ENCODE measurements around the gene TMC6.
"Not testable (repeated sequence)": the region's sequence is repeated elsewhere in the genome, so short reads cannot be mapped to it uniquely, and the experiment has no call there.

TMC6 gene

DNA sequence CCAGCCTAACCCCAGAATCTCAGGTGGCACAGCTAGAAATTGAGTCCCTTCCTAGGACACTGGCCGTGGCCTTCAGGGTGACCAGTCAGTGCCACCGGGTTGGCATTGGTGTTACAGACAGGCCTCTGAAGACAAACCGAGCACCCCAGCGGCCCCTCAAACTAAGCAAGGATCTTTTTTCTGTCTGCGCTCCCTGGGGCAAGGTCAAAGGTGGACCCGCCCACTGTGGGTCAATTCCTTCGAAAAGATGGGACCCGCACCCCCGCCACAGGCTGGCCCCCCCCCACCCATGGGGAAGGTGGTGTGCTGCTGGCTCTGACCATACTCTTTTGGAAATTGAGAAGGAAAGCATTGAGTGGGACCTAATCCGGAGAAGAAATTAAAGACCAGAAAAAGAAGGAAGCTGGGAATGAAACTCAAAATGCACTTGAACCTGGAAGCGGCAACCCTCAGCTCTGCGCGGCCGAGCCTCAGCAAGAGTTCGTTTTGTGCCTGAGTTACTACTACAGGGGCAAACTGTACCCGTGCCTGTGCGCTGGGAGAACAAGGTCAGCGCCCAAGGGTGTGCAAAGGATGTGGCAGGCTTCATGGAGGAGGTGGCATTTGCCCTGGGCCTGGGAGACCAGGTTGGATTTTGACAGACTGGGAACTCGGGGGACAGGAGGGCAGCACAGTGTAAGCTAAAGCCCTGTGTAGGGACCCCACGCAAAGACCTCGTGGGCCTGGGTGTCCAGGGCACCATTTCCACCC lies 20.4 kb downstream of the TMC6 start:
- DNase-seq = no peak

- DNase-seq = no peak
Observed at GRCh38 chr17:78107457-78107856, 21.1 kb downstream of the TMC6 start.

GRCh38 chr17:78106211-78106610 lies 22.3 kb downstream of the TMC6 start:
- no peak for DNase-seq

DNA sequence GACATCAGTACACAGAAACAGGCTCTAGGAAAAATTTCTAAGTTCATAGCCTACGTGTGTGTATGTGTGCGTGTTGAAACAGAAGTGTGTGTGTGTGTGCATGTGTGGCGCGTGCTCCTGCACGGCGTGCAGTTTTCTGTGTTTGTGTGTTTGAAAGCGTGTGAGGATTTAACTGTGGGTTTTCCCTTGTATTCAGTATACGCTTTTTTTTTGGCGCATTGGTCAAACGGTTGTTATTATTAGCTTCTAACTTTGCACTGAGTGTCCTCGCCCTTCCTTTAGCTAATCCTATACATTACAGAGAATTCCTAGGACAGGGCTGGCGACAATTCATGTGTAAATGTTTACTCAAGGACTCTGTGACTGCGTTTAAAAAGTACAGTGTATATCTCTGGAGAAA lies 23.0 kb downstream of the TMC6 start:
- no peak for DNase-seq

DNA sequence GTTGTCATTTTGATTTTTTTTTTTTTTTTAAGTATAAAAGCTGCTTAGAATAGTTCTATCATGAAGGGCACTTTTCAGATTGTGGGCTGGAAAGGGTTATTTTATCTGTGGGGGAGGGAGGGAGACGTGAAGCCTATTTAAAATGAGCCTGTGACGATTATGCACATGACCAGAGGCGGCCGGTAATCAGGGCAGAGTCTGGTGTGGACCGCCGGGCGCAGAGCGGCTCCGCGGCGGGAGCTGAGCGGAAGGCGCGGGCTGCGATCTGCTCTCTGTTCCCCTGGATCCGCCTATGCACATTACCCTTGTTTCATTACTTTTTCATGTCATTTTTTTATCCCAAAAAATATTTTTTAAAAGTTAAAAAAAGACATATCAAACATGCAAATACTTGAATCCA lies 23.5 kb downstream of the TMC6 start:
- no peak for DNase-seq

DNA sequence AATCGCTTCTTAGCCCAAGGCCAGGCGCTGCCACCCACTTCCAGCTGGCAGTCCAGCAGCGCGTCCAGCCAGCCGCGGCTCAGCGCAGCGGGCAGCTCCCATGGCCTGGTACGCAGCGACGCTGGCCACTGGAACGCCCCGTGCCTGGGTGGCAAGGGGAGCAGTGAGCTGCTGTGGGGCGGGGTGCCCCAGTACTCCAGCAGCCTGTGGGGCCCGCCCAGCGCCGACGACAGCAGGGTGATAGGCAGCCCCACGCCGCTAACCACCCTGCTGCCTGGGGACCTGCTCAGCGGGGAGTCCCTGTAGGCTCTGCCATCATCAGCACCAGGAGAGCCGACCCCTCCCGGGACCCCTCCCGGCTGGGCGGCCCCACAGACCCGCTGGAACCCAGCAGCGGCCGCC lies 24.0 kb downstream of the TMC6 start:
- no peak for DNase-seq

DNA sequence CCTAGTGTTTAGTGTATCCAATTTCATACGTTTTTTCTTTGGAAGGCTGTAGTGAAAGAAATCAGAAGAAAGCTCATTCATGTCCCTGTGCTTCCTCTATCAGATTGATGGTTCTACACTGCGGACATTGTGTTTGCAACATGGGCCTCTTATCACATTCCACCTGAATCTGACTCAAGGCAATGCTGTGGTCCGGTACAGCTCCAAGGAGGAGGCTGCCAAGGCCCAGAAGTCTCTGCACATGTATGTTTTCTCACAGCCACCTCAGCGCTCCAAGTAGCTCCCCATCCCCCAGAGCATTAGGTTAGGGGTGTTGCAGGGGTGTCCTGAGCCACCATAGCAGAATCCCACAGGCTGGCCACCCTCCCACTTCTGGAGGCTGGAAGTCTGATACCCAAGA lies 25.2 kb downstream of the TMC6 start:
- no peak for DNase-seq

DNA sequence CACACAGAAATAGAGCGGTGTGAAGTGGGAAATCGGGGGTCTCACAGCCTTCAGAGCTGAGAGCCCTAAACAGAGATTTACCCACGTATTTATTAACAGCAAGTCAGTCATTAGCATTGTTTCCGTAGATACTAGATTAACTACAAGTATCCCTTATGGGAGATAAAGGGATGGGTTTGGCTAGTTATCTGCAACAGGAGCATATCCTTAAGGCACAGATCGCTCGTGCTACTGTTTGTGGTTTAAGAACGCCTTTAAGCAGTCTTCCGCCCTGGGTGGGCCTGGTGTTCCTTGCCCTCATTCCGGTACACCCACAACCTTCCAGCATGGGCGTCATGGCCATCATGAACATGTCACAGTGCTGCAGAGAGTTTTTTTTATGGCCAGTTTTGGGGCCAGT lies 27.0 kb downstream of the TMC6 start:
- no peak for DNase-seq

- DNase-seq = no peak
Observed at GRCh38 chr17:78101112-78101511, 27.4 kb downstream of the TMC6 start.

GRCh38 chr17:78096093-78096492 lies 32.5 kb downstream of the TMC6 start:
- DNase-seq = no peak

DNA sequence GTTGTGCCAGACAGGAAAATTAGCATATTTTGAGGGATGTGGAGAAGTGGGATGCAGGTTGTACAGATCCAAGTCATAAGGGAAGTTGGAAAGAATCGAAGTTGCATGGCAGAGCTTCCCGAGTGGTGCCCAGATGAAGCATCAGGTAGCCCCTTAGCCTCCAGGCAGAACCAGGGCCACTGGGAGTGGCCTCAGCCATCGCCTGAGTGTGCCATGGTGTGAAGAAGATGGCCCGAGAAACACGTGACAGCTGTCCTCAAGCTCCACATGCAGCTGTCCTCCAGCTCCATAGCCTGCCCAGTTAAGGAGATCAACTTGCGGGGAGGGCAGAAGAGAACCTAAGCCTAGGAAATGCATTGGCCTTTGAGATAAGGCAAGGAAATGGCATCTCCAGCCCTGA lies 33.5 kb downstream of the TMC6 start:
- no peak for DNase-seq

GRCh38 chr17:78092794-78093324 lies 35.7 kb downstream of the TMC6 start:
- DNase-seq = no peak

DNA sequence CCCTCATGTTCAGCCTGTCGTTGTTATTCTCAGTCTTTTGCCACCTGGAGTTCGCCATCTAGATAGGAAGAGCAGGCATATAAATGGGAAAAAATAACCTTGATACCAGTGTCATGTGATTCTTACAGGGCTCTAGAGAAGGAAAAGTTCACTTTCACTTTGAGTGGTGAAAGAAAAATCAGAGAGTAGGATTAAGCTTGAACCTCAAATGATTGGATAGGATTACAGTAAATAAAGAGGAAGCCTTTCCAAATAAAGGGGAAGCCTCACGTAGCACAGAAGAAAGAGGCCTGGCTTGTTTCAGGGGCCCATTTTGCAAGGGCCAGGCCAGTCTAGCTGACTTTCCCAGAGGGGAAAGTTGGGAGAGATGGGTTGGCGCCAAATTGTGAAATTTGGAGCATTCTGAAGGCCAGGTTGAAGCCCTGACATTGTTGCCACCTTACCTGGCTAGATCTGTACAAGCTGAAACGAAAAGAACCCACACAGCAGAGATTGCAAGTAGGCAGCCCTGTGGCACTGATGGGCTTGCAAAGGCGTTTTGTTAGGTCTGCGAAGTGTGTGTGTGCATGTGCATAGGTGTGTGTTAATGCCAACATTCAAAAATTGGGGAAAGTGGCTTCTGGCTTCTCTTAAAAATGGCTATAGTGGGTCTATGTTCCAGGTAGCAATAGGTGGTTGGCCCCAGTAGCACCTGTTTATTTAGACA lies 38.8 kb downstream of the TMC6 start:
- no peak for DNase-seq

DNA sequence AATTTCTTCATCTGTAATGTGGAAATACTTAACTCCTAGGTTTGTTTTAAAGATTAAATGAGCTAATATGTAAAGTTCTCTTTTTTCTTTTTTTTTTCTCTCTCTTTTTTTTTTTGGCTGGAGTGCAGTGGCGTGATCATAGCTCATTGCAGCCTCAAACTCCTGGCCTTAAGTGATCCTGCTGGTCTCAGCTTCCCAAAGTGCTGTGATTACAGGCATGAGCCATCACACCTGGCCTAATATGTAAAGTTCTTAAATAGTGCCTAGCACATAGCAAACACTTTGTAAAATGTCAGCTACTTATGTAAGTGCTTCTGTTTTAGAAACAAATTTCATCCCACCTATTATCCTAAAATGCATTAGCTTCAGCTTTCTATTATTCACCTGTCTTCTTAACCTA lies 40.0 kb downstream of the TMC6 start:
- no peak for DNase-seq

DNA sequence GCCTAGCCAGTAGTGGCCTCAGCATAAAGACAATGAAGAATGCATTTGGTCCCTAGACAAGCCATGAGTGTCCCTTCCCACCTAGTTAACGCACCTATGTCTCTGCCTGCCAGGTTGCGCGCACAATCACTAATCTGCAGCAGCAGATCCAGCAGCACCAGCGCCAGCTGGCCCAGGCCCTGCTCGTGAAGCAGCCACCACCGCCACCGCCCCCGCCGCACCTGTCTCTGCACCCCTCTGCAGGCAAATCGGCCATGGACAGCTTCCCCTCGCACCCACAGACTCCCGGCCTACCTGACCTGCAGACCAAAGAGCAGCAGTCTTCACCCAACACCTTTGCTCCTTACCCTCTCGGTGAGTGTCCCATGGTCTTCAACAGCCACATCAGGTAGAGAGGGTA lies 41.8 kb downstream of the TMC6 start:
- no peak for DNase-seq

GRCh38 chr17:78082988-78083387 lies 45.6 kb downstream of the TMC6 start:
- no peak for DNase-seq

- DNase-seq = not testable (repeated sequence)
Observed at GRCh38 chr17:78082355-78082872, 46.1 kb downstream of the TMC6 start.

DNA sequence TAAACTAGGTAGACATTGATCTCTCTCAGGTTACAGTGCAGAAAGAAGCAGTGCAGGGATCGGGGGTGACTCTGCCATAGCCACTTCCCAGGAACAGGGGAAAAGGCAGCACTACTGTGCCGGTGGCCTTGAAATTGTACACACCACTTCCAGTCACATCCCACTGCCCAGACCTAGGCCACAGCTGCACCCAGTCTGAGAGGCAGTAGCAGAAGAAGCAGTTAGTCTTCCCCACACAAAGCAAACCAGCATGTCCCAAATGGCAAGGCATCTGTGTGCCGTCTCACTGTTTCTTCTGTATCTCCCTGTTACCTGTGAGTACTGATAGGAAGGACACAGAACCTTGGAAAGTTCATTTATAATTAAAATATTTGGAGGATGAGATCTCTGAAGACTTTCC lies 47.0 kb downstream of the TMC6 start:
- no peak for DNase-seq

GRCh38 chr17:78079253-78079652 lies 49.3 kb downstream of the TMC6 start:
- DNase-seq = no peak

DNA sequence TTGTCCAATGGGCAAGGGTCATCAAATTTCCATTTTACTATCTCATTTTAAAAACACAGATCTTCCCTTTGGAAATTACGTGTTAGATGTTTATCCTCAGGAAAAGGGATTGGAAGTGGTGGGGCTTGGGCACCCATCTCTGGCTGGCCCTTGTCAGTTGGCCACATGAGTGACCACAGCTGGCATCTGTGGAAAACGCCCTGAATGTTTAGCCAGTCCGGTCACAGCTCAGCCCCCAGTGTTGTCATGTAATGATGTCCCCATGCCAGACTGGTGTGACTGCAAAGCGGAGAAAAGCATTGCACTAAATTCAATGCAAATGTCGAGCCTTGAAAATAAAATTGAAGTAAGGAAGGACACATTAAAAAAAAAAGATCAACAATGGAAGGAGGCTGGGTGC lies 53.0 kb downstream of the TMC6 start:
- no peak for DNase-seq

DNA sequence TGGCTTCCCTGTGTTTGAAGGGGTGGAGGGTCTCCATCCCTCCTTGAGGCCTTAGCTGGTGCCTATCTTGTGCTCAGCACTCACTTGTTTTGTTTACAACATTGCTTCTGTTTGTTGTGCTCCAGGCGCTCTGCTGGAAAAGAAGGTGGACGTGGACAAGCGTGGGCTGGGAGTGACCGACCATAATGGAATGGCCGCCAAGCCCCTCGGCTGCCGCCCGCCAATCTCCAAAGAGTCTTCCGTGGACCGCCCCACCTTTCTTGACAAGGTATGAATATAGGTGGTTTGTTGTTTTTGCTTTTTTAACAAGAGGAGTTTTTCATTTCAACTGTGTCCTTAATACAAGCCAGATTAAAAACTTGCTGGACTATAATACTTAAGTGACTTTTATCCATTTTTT lies 53.5 kb downstream of the TMC6 start:
- DNase-seq = no peak

- DNase-seq = no peak
Observed at GRCh38 chr17:78072961-78073360, 55.6 kb downstream of the TMC6 start.

GRCh38 chr17:78069695-78070094 lies 58.9 kb downstream of the TMC6 start:
- DNase-seq = no peak

- DNase-seq = not testable (repeated sequence)
Observed at GRCh38 chr17:78066976-78067375, 61.6 kb downstream of the TMC6 start.
